ENCODE data around the gene DCC.

DNA sequence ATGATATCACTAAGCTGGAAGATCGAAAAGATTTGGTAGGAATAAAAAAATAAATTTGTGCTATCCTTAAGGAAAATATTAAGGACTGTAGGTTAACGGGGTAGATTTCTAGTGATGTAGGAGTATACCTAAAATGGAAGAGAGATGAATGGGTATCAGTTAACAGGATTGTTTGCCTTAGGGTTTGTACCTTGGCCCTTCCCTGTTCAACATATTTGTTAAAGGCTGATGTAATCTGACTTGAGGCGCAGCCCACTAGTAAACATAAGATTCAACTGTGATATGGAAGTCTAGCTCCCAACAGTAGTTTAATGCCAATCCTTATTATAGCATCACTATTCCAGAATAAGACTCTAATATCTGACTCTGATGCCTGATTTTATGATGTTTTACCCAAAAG, 685.2 kb downstream of the DCC start:
- TF ChIP-seq GATA2 (IDR thresholded peaks at IDR 0.05; ENCODE audit: low read depth, low read length) (no peak), GATA3 (IDR thresholded peaks at IDR 0.05; ENCODE audit: low read depth, low read length) (no peak)
